Uterus (tissue), 4 donors: ENCODE data around the gene EMP2. TPM values are rescaled to one million over a fixed set of nuclear protein-coding genes. Genes with fewer than 3 reads are reported as not detected.
"Not testable (repeated sequence)": the region's sequence is repeated elsewhere in the genome, so short reads cannot be mapped to it uniquely, and the experiment has no call there.

Experiments used
- DNase-seq, 2 donors: peaks; one replicate each; pipeline ENCODE4 v3.0.0-alpha.2; 2019 to 2020
- H3K27ac ChIP-seq, 2 donors: fragments of 200-600 bp; sonication (generic); 1 replicate in 1 of 2; 2 replicates in 1 of 2; pipeline ENCODE4 v1.5.1; 2016 to 2018
- H3K27me3 ChIP-seq, 2 donors: fragments of 200-600 bp; sonication (generic); one replicate each; pipeline ENCODE4 v1.5.1; 2018 to 2019; ENCODE audit warnings: control low read depth in 1 of 2
- H3K36me3 ChIP-seq, 2 donors: fragments of 200-600 bp; sonication (generic); one replicate each; pipeline ENCODE4 v1.5.1; 2019; ENCODE audit warnings: control low read depth in 1 of 2
- H3K4me1 ChIP-seq, 2 donors: fragments of 200-600 bp; sonication (generic); one replicate each; pipeline ENCODE4 v1.5.1; 2018 to 2019; ENCODE audit warnings: control low read depth in 1 of 2
- H3K4me3 ChIP-seq, 2 donors: fragments of 200-600 bp; sonication (generic); 1 replicate in 1 of 2; 2 replicates in 1 of 2; pipeline ENCODE4 v1.5.1; 2018 to 2019; ENCODE audit warnings: mild to moderate bottlenecking in 1 of 2
- H3K9me3 ChIP-seq, 2 donors: fragments of 200-600 bp; sonication (generic); one replicate each; pipeline ENCODE4 v1.5.1; 2019; ENCODE audit warnings: control low read depth in 1 of 2
- POLR2A ChIP-seq, 2 donors: fragments of 450-650 bp; IDR thresholded peaks; one replicate each; pipeline ENCODE4 v1.6.1; 2016; ENCODE audit warnings: antibody characterized with exemption in 2 of 2, mild to moderate bottlenecking in 1 of 2, moderate library complexity in 1 of 2
- intact Hi-C: fragments of 100-400 bp; cut with DNase I; formaldehyde crosslinking; loops from one replicate; pipeline ENCODE4 v1.15.1; 2023; ENCODE audit warnings: low total_unique reads
- total RNA-seq, 4 donors: library from RNA; depleted of rRNA in 3 of 4; stranded (reverse); fragments of >200 nt in 3 of 4; gene quantifications; one replicate each; pipeline versions ENCODE4 v1.1.0 to v1.2.4, GENCODE V29; 2014 to 2023
- TF ChIP-seq, protein P1 (sequence below), 4 experiments: fragments of 200-600 bp in 2 of 4; fragments of 450-650 bp in 2 of 4; sonication (generic) in 2 of 4; IDR thresholded peaks; one replicate each; pipeline ENCODE4 v1.5.1; 2016 to 2019; ENCODE audit warnings: antibody characterized with exemption in 4 of 4, mild to moderate bottlenecking in 2 of 4, moderate library complexity in 1 of 4
- donor health status: DM: yes; HTN: yes; CAD: no.

Gene EMP2
- total RNA-seq, 4 donors from 2014 or later, result 16.4 to 88.3 (median 32.1) TPM

- H3K27ac ChIP-seq, result no peak overlapping the region
- H3K9me3 ChIP-seq, result no peaks in the 10 kb centered on the region
- no peak overlapping the region for H3K4me3 ChIP-seq
- intact Hi-C loops, result no loop called here
- no peak for DNase-seq
- H3K27me3 ChIP-seq, result no peaks in the 10 kb centered on the region
- no peaks in the 10 kb centered on the region for H3K36me3 ChIP-seq
- TF ChIP-seq, protein P1, sequence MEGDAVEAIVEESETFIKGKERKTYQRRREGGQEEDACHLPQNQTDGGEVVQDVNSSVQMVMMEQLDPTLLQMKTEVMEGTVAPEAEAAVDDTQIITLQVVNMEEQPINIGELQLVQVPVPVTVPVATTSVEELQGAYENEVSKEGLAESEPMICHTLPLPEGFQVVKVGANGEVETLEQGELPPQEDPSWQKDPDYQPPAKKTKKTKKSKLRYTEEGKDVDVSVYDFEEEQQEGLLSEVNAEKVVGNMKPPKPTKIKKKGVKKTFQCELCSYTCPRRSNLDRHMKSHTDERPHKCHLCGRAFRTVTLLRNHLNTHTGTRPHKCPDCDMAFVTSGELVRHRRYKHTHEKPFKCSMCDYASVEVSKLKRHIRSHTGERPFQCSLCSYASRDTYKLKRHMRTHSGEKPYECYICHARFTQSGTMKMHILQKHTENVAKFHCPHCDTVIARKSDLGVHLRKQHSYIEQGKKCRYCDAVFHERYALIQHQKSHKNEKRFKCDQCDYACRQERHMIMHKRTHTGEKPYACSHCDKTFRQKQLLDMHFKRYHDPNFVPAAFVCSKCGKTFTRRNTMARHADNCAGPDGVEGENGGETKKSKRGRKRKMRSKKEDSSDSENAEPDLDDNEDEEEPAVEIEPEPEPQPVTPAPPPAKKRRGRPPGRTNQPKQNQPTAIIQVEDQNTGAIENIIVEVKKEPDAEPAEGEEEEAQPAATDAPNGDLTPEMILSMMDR (IDR thresholded peaks at IDR 0.05), result no peak
- no peak for TF ChIP-seq POLR2A (IDR thresholded peaks at IDR 0.05)
- H3K4me1 ChIP-seq, result no peaks in the 10 kb centered on the region
Observed at GRCh38 chr16:10623059-10623458, 42.7 kb upstream of the EMP2 start.

GRCh38 chr16:10622036-10622921, 41.9 kb upstream of the EMP2 start:
- intact Hi-C loops, result no loop called here

DNA sequence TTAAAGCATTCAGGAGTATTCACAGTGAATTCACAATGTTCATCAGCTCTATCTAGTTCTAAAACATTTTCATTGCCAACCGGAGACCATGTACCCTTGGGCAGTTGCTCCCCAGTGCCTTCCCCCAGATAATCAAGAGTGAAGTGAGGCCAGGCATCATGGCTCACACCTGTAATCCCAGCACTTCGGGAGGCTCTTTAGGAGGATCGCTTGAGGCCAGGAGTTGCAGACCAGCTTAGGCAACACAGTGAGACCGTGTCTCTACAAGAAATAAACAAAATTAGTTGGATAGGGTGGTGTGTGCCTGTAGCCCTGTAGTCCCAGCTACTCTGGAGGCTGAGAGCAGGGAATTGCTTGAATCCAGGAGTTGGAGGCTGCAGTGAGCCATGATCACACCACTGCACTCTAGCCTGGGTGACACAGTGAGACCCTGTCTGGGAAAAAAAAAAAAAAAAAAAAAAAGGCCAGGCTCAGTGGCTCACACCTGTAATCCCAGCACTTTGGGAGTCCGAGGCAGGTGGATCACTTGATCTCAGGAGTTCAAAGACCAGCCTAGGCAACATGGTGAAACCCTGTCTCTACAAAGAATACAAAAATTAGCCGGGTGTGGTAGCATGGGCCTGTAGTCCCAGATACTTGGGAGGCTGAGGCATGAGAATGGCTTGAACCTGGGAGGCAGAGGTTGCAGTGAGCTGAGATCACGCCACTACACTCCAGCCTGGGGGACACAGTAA, 41.0 kb upstream of the EMP2 start:
- H3K9me3 ChIP-seq, intact Hi-C loops, H3K27ac ChIP-seq, H3K4me3 ChIP-seq, H3K27me3 ChIP-seq, H3K4me1 ChIP-seq, H3K36me3 ChIP-seq, DNase-seq: not testable (repeated sequence)

More at GRCh38 chr16:10622036-10622921, 41.9 kb upstream of the EMP2 start:
- Histone ChIP-seq H3K27ac (no peak overlapping the region), H3K4me1 (no peaks in the 10 kb centered on the region), H3K4me3 (no peak overlapping the region), H3K36me3 (no peaks in the 10 kb centered on the region), H3K27me3 (no peaks in the 10 kb centered on the region), H3K9me3 (no peaks in the 10 kb centered on the region)
- TF ChIP-seq, protein P1 (IDR thresholded peaks at IDR 0.05), result no peak
- no peak for DNase-seq

DNA sequence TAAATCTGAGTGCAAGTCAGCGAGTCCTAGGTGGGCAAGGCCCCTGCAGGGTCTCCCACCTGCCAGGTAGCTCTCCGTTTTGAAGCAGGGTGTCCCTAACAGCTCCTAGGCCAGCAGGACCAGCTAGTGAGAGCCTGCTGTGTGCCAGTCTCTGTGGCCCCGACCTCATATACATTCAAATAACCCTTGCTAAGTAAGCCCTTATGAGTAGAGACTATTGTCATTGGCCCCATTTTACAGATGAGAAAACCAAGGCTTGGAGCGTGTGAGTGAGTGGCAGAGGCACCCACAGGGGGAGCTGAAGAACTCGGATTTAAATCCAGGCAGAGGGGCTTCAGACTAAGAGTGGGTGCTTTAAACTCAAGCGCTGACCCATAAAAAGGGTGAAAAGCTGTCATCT, 39.7 kb upstream of the EMP2 start:
- Histone ChIP-seq H3K9me3 (no peaks in the 10 kb centered on the region), H3K4me3 (no peak overlapping the region), H3K27ac (no peak overlapping the region), H3K36me3 (no peaks in the 10 kb centered on the region), H3K27me3 (no peaks in the 10 kb centered on the region), H3K4me1 (no peaks in the 10 kb centered on the region)
- TF ChIP-seq, protein P1 (IDR thresholded peaks at IDR 0.05), result no peak
- TF ChIP-seq POLR2A (IDR thresholded peaks at IDR 0.05), result no peak
- no peak for DNase-seq
- intact Hi-C loops, result no loop called here

DNA sequence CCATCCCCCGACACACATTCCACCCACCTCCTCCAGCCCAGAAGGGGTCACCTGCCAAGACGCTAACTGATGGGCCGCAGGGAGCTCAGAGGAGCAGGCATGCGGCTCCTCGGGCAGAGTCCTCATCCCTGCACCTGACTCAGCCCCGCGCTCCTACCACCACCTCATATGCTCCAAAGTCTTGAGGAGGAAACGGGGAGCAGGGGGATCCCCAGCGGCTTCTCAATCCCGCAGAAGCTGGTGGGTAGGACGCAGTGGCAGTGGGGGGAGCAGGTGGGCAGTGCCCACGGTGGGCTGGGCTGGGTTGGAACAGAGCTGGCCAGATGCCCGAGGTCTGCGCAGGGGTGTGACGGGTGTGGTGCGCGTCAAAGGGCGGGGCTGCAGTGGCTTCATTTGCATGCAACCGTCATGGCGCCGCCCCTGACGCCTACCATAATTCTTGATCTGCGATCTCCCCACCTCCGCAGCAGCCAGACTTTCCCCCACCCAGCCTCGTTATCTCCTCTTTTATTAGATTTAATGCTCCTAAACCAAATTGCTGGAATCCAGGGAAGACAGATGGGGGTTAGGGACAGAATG, 39.0 kb upstream of the EMP2 start:
- Histone ChIP-seq H3K36me3 (no peaks in the 10 kb centered on the region), H3K27ac (no peak overlapping the region), H3K4me1 (no peaks in the 10 kb centered on the region), H3K4me3 (no peak overlapping the region), H3K27me3 (no peaks in the 10 kb centered on the region), H3K9me3 (no peaks in the 10 kb centered on the region)
- TF ChIP-seq POLR2A (IDR thresholded peaks at IDR 0.05), result no peak
- TF ChIP-seq, protein P1 (IDR thresholded peaks at IDR 0.05), result no peak
- DNase-seq, result no peak
- intact Hi-C loops, result no loop called here
